ENCODE results near the gene SOS1. TPM values are rescaled to one million over a fixed set of nuclear protein-coding genes. Genes with fewer than 3 reads are reported as not detected.
"Not testable (repeated sequence)": the region's sequence is repeated elsewhere in the genome, so short reads cannot be mapped to it uniquely, and the experiment has no call there.

SOS1 gene
- total RNA-seq, 1 donor from 2014 or later = 35.3 TPM

GRCh38 chr2:38945372-38945771 is 175.5 kb downstream of the SOS1 start:
- no peak overlapping the region for H3K4me3 Mint-ChIP-seq (ENCODE audit: unreplicated experiment)
- no peak for DNase-seq (ENCODE audit: low spot score)
- no peaks in the 10 kb centered on the region for H3K4me1 Mint-ChIP-seq (ENCODE audit: unreplicated experiment)
- no peaks in the 10 kb centered on the region for H3K27me3 Mint-ChIP-seq (ENCODE audit: unreplicated experiment)
- no peak for TF ChIP-seq CTCF (IDR thresholded peaks at IDR 0.05; ENCODE audit: unreplicated experiment)
- no peaks in the 10 kb centered on the region for H3K36me3 Mint-ChIP-seq (ENCODE audit: low read depth, unreplicated experiment)
- H3K9me3 Mint-ChIP-seq (ENCODE audit: unreplicated experiment) = no peaks in the 10 kb centered on the region
- no peak overlapping the region for H3K27ac Mint-ChIP-seq (ENCODE audit: unreplicated experiment)

DNA sequence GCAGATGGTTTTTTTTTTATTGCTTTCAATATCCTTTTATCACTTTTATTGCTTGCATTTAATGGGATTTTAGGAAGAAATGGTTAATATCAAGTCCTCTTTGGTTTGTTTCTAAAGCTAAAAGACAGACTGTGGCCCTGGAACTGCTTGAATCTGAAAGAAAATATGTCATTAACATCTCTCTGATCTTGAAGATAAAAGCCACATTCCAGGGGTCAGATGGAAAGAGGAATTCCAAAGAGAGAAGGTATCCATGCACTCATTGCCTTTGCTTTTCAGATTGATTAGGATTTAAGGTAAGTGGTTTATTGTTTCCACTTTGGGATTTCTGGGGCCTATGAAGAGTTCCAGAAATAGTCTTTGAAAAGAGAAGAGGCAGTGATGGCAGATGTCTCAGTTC is 177.1 kb downstream of the SOS1 start:
- H3K36me3 Mint-ChIP-seq (ENCODE audit: low read depth, unreplicated experiment) = no peaks in the 10 kb centered on the region
- no peak overlapping the region for H3K27ac Mint-ChIP-seq (ENCODE audit: unreplicated experiment)
- no peaks in the 10 kb centered on the region for H3K9me3 Mint-ChIP-seq (ENCODE audit: unreplicated experiment)
- H3K4me1 Mint-ChIP-seq (ENCODE audit: unreplicated experiment) = no peaks in the 10 kb centered on the region
- no peaks in the 10 kb centered on the region for H3K27me3 Mint-ChIP-seq (ENCODE audit: unreplicated experiment)
- TF ChIP-seq CTCF (IDR thresholded peaks at IDR 0.05; ENCODE audit: unreplicated experiment) = no peak
- no peak for DNase-seq (ENCODE audit: low spot score)
- H3K4me3 Mint-ChIP-seq (ENCODE audit: unreplicated experiment) = no peak overlapping the region

DNA sequence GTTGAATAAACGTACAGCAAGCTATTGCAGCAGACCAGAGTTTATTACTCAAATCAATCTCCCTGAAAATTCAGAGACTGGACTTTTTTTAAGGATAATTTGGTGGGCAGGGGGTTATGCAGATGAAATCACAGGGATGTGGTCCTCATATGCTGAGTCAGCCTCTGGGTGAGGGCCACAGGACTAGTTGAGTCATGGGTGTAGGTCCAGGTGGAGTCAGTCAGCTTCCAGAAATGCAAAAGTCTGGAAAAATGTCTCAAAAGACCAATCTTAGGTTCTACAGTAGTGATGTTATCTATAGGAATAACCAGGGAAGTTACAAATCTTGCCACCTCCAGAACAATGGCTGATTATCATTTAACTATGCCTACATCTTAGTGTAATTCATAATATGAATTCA is 180.1 kb downstream of the SOS1 start:
- H3K27me3 Mint-ChIP-seq (ENCODE audit: unreplicated experiment) = no peaks in the 10 kb centered on the region
- no peaks in the 10 kb centered on the region for H3K9me3 Mint-ChIP-seq (ENCODE audit: unreplicated experiment)
- TF ChIP-seq CTCF (IDR thresholded peaks at IDR 0.05; ENCODE audit: unreplicated experiment) = no peak
- H3K27ac Mint-ChIP-seq (ENCODE audit: unreplicated experiment) = no peak overlapping the region
- H3K4me3 Mint-ChIP-seq (ENCODE audit: unreplicated experiment) = no peak overlapping the region
- H3K4me1 Mint-ChIP-seq (ENCODE audit: unreplicated experiment) = no peaks in the 10 kb centered on the region
- H3K36me3 Mint-ChIP-seq (ENCODE audit: low read depth, unreplicated experiment) = no peaks in the 10 kb centered on the region
- no peak for DNase-seq (ENCODE audit: low spot score)

DNA sequence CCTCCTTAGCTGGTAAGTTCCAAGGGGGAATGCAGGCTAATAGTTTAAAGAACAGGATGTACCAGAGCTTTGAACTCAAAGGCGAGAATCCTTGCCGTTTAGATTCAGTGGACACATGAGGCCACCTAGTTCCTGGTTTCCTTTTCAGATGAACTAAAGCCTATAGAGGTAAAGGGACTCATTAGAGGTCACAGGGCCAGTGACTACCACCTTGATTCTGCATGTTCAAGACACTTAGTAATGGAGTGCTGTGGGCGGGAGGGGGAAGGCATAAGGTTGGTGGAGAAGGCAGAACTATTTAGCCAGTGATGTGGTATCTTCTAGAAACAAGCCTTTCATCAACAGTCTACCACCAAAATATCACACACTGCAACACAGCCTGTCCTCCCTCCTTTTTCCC is 183.3 kb downstream of the SOS1 start:
- DNase-seq (ENCODE audit: low spot score) = no peak
- Mint-ChIP-seq H3K36me3 (ENCODE audit: low read depth, unreplicated experiment) (no peaks in the 10 kb centered on the region), H3K9me3 (ENCODE audit: unreplicated experiment) (no peaks in the 10 kb centered on the region), H3K4me3 (ENCODE audit: unreplicated experiment) (no peak overlapping the region), H3K27me3 (ENCODE audit: unreplicated experiment) (no peaks in the 10 kb centered on the region), H3K4me1 (ENCODE audit: unreplicated experiment) (no peaks in the 10 kb centered on the region), H3K27ac (ENCODE audit: unreplicated experiment) (no peak overlapping the region)
- TF ChIP-seq CTCF (IDR thresholded peaks at IDR 0.05; ENCODE audit: unreplicated experiment) = no peak

- H3K27me3 Mint-ChIP-seq (ENCODE audit: unreplicated experiment); H3K27ac Mint-ChIP-seq (ENCODE audit: unreplicated experiment); H3K4me1 Mint-ChIP-seq (ENCODE audit: unreplicated experiment); DNase-seq (ENCODE audit: low spot score); H3K9me3 Mint-ChIP-seq (ENCODE audit: unreplicated experiment); H3K4me3 Mint-ChIP-seq (ENCODE audit: unreplicated experiment); H3K36me3 Mint-ChIP-seq (ENCODE audit: low read depth, unreplicated experiment): not testable (repeated sequence)
Measured at GRCh38 chr2:38936516-38936915, 184.3 kb downstream of the SOS1 start.
